Mammary epithelial cell (primary cell): ENCODE data around the gene CYB561D1.

Experiments used
- CTCF ChIP-seq, 2 donors: IDR thresholded peaks in 1 of 2; conservative IDR thresholded peaks in 1 of 2; 2 replicates each; pipeline ENCODE4 v1.5.1; 2011 to 2012; ENCODE audit warnings: inconsistent platforms in 2 of 2, low read length in 2 of 2, mild to moderate bottlenecking in 2 of 2, control low read depth in 1 of 2, low read depth in 1 of 2; ENCODE audit not compliant: insufficient read depth in 1 of 2; ENCODE audit errors: extremely low read depth in 1 of 2
- EZH2 ChIP-seq: IDR thresholded peaks from 2 replicates; pipeline ENCODE4 v1.6.1; 2012; ENCODE audit warnings: low read length, inconsistent platforms, borderline replicate concordance

- TF ChIP-seq CTCF (conservative IDR thresholded peaks at IDR 0.05 in 1 of 2, IDR thresholded peaks at IDR 0.05 in 1 of 2; ENCODE audit: extremely low read depth in 1 of 2, insufficient read depth in 1 of 2, low read depth in 1 of 2, low read length in 2 of 2): no peak
- no peak for TF ChIP-seq EZH2
Measured at GRCh38 chr1:109541102-109541501, 47.2 kb downstream of the CYB561D1 start.
